Activated T-cell treated with anti-CD3 and anti-CD28 coated beads, Interleukin-2, amount 50 U/mL, for 4 hours (primary cell): Measurements from ENCODE around the gene RELL1. TPM values are rescaled to one million over a fixed set of nuclear protein-coding genes. Genes with fewer than 3 reads are reported as not detected.

Experiments used
- ATAC-seq, 2 donors: fragments of 200-7000 bp; cut with Tn5 transposase; one replicate each; pipeline ENCODE4 v1.10.0; 2021
- DNase-seq: peaks from one replicate; pipeline ENCODE4 v3.0.0-alpha.2; 2020
- H3K27me3 Mint-ChIP-seq: one replicate; pipeline ENCODE4 v1.8.0; 2021; ENCODE audit warnings: low read depth, mixed read lengths
- H3K36me3 Mint-ChIP-seq: one replicate; pipeline ENCODE4 v1.8.0; 2022; ENCODE audit warnings: mixed read lengths; ENCODE audit not compliant: insufficient read depth
- H3K4me1 Mint-ChIP-seq: one replicate; pipeline ENCODE4 v1.8.0; 2021; ENCODE audit warnings: low read depth, mixed read lengths
- H3K4me3 Mint-ChIP-seq: one replicate; pipeline ENCODE4 v1.8.0; 2021; ENCODE audit warnings: mild to moderate bottlenecking, moderate library complexity, mixed read lengths
- H3K9me3 Mint-ChIP-seq: one replicate; pipeline ENCODE4 v1.8.0; 2021; ENCODE audit warnings: mixed read lengths
- total RNA-seq, 3 donors: library from RNA; stranded (reverse); gene quantifications; one replicate each; pipeline ENCODE4 v1.2.1, GENCODE V29; 2021

Gene RELL1
- total RNA-seq, 3 donors from 2014 or later = 7.7 to 9.0 (median 8.2) TPM

GRCh38 chr4:37665333-37666320 lies 20.5 kb downstream of the RELL1 start:
- Mint-ChIP-seq H3K4me3 (no peak overlapping the region), H3K36me3 (no peaks in the 10 kb centered on the region), H3K27me3 (no peaks in the 10 kb centered on the region), H3K4me1 (peaks cover 39% of the 10 kb centered on the region), H3K9me3 (no peaks in the 10 kb centered on the region)
- DNase-seq (no peak), ATAC-seq (no peak)

- no peak for DNase-seq
- Mint-ChIP-seq H3K36me3 (peaks cover under 1% of the 10 kb centered on the region), H3K4me1 (peaks cover 39% of the 10 kb centered on the region), H3K4me3 (no peak overlapping the region), H3K9me3 (no peaks in the 10 kb centered on the region), H3K27me3 (no peaks in the 10 kb centered on the region)
- ATAC-seq = no peak
Measured at GRCh38 chr4:37664696-37665095, 21.5 kb downstream of the RELL1 start.

GRCh38 chr4:37663552-37663951 lies 22.6 kb downstream of the RELL1 start:
- H3K9me3 Mint-ChIP-seq = no peaks in the 10 kb centered on the region

GRCh38 chr4:37662861-37663390 lies 23.2 kb downstream of the RELL1 start:
- Mint-ChIP-seq H3K4me1 (peaks cover 47% of the 10 kb centered on the region), H3K27me3 (no peaks in the 10 kb centered on the region), H3K4me3 (no peak overlapping the region), H3K36me3 (peaks cover 8% of the 10 kb centered on the region), H3K9me3 (peaks cover 3% of the 10 kb centered on the region)
- no peak for ATAC-seq
- no peak for DNase-seq

More at GRCh38 chr4:37663552-37663951, 22.6 kb downstream of the RELL1 start:
- H3K36me3 Mint-ChIP-seq = peaks cover 6% of the 10 kb centered on the region
- peaks cover 47% of the 10 kb centered on the region for H3K4me1 Mint-ChIP-seq
- no peak for DNase-seq
- H3K27me3 Mint-ChIP-seq = no peaks in the 10 kb centered on the region
- no peak for ATAC-seq
- H3K4me3 Mint-ChIP-seq = no peak overlapping the region

GRCh38 chr4:37662251-37662650 lies 23.9 kb downstream of the RELL1 start:
- peaks cover 44% of the 10 kb centered on the region for H3K4me1 Mint-ChIP-seq
- ATAC-seq (no peak), DNase-seq (no peak)
- no peaks in the 10 kb centered on the region for H3K27me3 Mint-ChIP-seq
- no peak overlapping the region for H3K4me3 Mint-ChIP-seq
- H3K36me3 Mint-ChIP-seq = peaks cover 12% of the 10 kb centered on the region
- H3K9me3 Mint-ChIP-seq = peaks cover 9% of the 10 kb centered on the region

GRCh38 chr4:37661772-37662171 lies 24.4 kb downstream of the RELL1 start:
- no peak for DNase-seq
- no peak for ATAC-seq
- no peak overlapping the region for H3K4me3 Mint-ChIP-seq
- H3K36me3 Mint-ChIP-seq = peaks cover 15% of the 10 kb centered on the region
- no peaks in the 10 kb centered on the region for H3K27me3 Mint-ChIP-seq
- H3K4me1 Mint-ChIP-seq = peaks cover 40% of the 10 kb centered on the region
- H3K9me3 Mint-ChIP-seq = peaks cover 11% of the 10 kb centered on the region

- Mint-ChIP-seq H3K27me3 (no peaks in the 10 kb centered on the region), H3K9me3 (peaks cover 20% of the 10 kb centered on the region), H3K4me3 (no peak overlapping the region), H3K36me3 (peaks cover 27% of the 10 kb centered on the region), H3K4me1 (peaks cover 24% of the 10 kb centered on the region)
- DNase-seq (no peak), ATAC-seq (no peak)
Measured at GRCh38 chr4:37659696-37660095, 26.5 kb downstream of the RELL1 start.

- Mint-ChIP-seq H3K27me3 (no peaks in the 10 kb centered on the region), H3K36me3 (peaks cover 37% of the 10 kb centered on the region), H3K4me1 (peaks cover 31% of the 10 kb centered on the region), H3K4me3 (no peak overlapping the region), H3K9me3 (peaks cover 28% of the 10 kb centered on the region)
- no peak for ATAC-seq
- no peak for DNase-seq
Measured at GRCh38 chr4:37656649-37657048, 29.5 kb downstream of the RELL1 start.

- Mint-ChIP-seq H3K27me3 (no peaks in the 10 kb centered on the region), H3K4me3 (no peak overlapping the region), H3K36me3 (peaks cover 38% of the 10 kb centered on the region), H3K4me1 (peaks cover 15% of the 10 kb centered on the region), H3K9me3 (peaks cover 28% of the 10 kb centered on the region)
- ATAC-seq = no peak
- DNase-seq = no peak
Measured at GRCh38 chr4:37653601-37654000, 32.6 kb downstream of the RELL1 start.

GRCh38 chr4:37652747-37653527 lies 33.2 kb downstream of the RELL1 start:
- no peak overlapping the region for H3K4me3 Mint-ChIP-seq
- peaks cover 15% of the 10 kb centered on the region for H3K4me1 Mint-ChIP-seq
- H3K9me3 Mint-ChIP-seq = peaks cover 26% of the 10 kb centered on the region
- no peaks in the 10 kb centered on the region for H3K27me3 Mint-ChIP-seq
- no peak for DNase-seq
- H3K36me3 Mint-ChIP-seq = peaks cover 36% of the 10 kb centered on the region
- ATAC-seq = no peak

GRCh38 chr4:37651781-37652377 lies 34.3 kb downstream of the RELL1 start:
- Mint-ChIP-seq H3K4me1 (peaks cover 15% of the 10 kb centered on the region), H3K36me3 (peaks cover 33% of the 10 kb centered on the region), H3K27me3 (no peaks in the 10 kb centered on the region), H3K4me3 (no peak overlapping the region), H3K9me3 (peaks cover 18% of the 10 kb centered on the region)
- no peak for DNase-seq
- ATAC-seq = no peak

GRCh38 chr4:37650481-37650880 lies 35.7 kb downstream of the RELL1 start:
- Mint-ChIP-seq H3K27me3 (no peaks in the 10 kb centered on the region), H3K4me1 (peaks cover 15% of the 10 kb centered on the region), H3K9me3 (peaks cover 9% of the 10 kb centered on the region), H3K4me3 (no peak overlapping the region), H3K36me3 (peaks cover 34% of the 10 kb centered on the region)
- no peak for DNase-seq
- no peak for ATAC-seq

GRCh38 chr4:37649268-37649667 lies 36.9 kb downstream of the RELL1 start:
- H3K9me3 Mint-ChIP-seq = peaks cover 6% of the 10 kb centered on the region
- no peaks in the 10 kb centered on the region for H3K27me3 Mint-ChIP-seq
- ATAC-seq (no peak), DNase-seq (no peak)
- H3K36me3 Mint-ChIP-seq = peaks cover 31% of the 10 kb centered on the region
- H3K4me3 Mint-ChIP-seq = no peak overlapping the region
- peaks cover 15% of the 10 kb centered on the region for H3K4me1 Mint-ChIP-seq
